Breast epithelium (tissue), 3 donors: Measurements from ENCODE around the gene CRTC3.

Source experiments
- CTCF ChIP-seq, 3 donors: fragments of 450-650 bp; IDR thresholded peaks; one replicate each; pipeline ENCODE4 v1.5.1; 2016 to 2017; ENCODE audit warnings: antibody characterized with exemption in 3 of 3, mild to moderate bottlenecking in 3 of 3, moderate library complexity in 3 of 3
- POLR2A ChIP-seq: fragments of 450-650 bp; IDR thresholded peaks from one replicate; pipeline ENCODE4 v1.6.1; 2016; ENCODE audit warnings: antibody characterized with exemption, mild to moderate bottlenecking, moderate library complexity
- POLR2AphosphoS5 ChIP-seq, 3 donors: sonication (generic); formaldehyde crosslinking; IDR thresholded peaks; one replicate each; pipeline ENCODE4 v1.6.1; 2017; ENCODE audit warnings: antibody characterized with exemption in 3 of 3

GRCh38 chr15:90644952-90645725 is 115.4 kb downstream of the CRTC3 start:
- TF ChIP-seq POLR2A (no peak), CTCF (IDR thresholded peaks at IDR 0.05) (no peak), POLR2AphosphoS5 (IDR thresholded peaks at IDR 0.05) (no peak)
